Endothelial cell of umbilical vein (primary cell): Measurements from ENCODE around the gene NCS1. TPM values are rescaled to one million over a fixed set of nuclear protein-coding genes. Genes with fewer than 3 reads are reported as not detected.

ENCODE experiments used
- BruUV-seq: library from RNA; stranded (reverse); fragments of 400-500 nt; replicated peaks from 2 replicates; lab custom pipeline; 2021; lab: Mats Ljungman, UMichigan
- CTCF ChIA-PET: fragments of 300-600, 350-600 bp; sonication (Branson Sonifier 250); formaldehyde crosslinking; loops from one replicate; lab custom pipeline; 2021; ENCODE audit warnings: antibody characterized with exemption, inconsistent platforms; lab: Charles Lee
- POLR2A ChIA-PET: fragments of 300-600, 350-600 bp; sonication (Branson Sonifier 250); formaldehyde crosslinking; loops from one replicate; lab custom pipeline; 2021; ENCODE audit warnings: antibody characterized with exemption, inconsistent platforms; lab: Charles Lee
- DNase-seq: peaks from one replicate; pipeline ENCODE4 v3.0.0-alpha.2; 2011; ENCODE audit warnings: low read depth, low spot score
- FAIRE-seq: peaks from 2 replicates; lab custom pipeline; 2011; peaks lifted over from hg19 to GRCh38; lab: Jason Lieb, UNC
- H2AFZ ChIP-seq: 2 replicates; pipeline ENCODE4 v1.6.0; 2012; ENCODE audit warnings: low read depth, low read length, control low read depth, inconsistent platforms
- H3K27ac ChIP-seq: 2 replicates; pipeline ENCODE4 v1.5.1; 2011; ENCODE audit warnings: low read depth, mild to moderate bottlenecking, control low read depth, low read length, moderate library complexity; ENCODE audit not compliant: insufficient read depth
- H3K27me3 ChIP-seq, 2 experiments: 2 replicates each; pipeline versions ENCODE4 v1.6.0 to v1.6.1; 2011; ENCODE audit warnings: low read length in 2 of 2, mixed read lengths in 1 of 2; ENCODE audit not compliant: control insufficient read depth in 2 of 2, insufficient read depth in 2 of 2
- H3K36me3 ChIP-seq, 2 experiments: 2 replicates in 1 of 2; 3 replicates in 1 of 2; pipeline ENCODE4 v1.5.1; 2011; ENCODE audit warnings: low read length in 2 of 2, mild to moderate bottlenecking in 1 of 2, moderate library complexity in 1 of 2; ENCODE audit not compliant: control insufficient read depth in 2 of 2, insufficient read depth in 2 of 2; ENCODE audit errors: extremely low read depth in 1 of 2
- H3K4me1 ChIP-seq: 3 replicates; pipeline ENCODE4 v1.5.1; 2011; ENCODE audit warnings: mild to moderate bottlenecking, low read length; ENCODE audit not compliant: control insufficient read depth, insufficient read depth; ENCODE audit errors: extremely low read depth
- H3K4me2 ChIP-seq: 2 replicates; pipeline ENCODE4 v1.6.1; 2011; ENCODE audit warnings: low read length, control low read depth, mixed read lengths; ENCODE audit not compliant: insufficient read depth
- H3K4me3 ChIP-seq, 3 experiments: fragments of 200-600 bp in 1 of 3; sonication (generic), shearing (Covaris generic) in 1 of 3; replicated peaks in 1 of 3; 2 replicates each; pipeline ENCODE4 v1.5.1; 2011 to 2016; ENCODE audit warnings: control low read depth in 3 of 3, low read length in 3 of 3, mild to moderate bottlenecking in 2 of 3, inconsistent platforms in 1 of 3, low read depth in 1 of 3, moderate library complexity in 1 of 3; ENCODE audit not compliant: insufficient read depth in 1 of 3
- H3K79me2 ChIP-seq: 2 replicates; pipeline ENCODE4 v1.6.0; 2012; ENCODE audit warnings: low read length, inconsistent platforms; ENCODE audit not compliant: control insufficient read depth, insufficient read depth
- H3K9ac ChIP-seq: replicated peaks from 2 replicates; pipeline ENCODE3; 2011; ENCODE audit warnings: low read length, control low read depth; ENCODE audit not compliant: insufficient read depth; ENCODE audit errors: extremely low read depth
- H3K9me1 ChIP-seq: replicated peaks from 3 replicates; pipeline ENCODE4 v1.6.0; 2011; ENCODE audit warnings: mild to moderate bottlenecking, low read length; ENCODE audit not compliant: control insufficient read depth, insufficient read depth; ENCODE audit errors: extremely low read depth
- H3K9me3 ChIP-seq: replicated peaks from 2 replicates; pipeline ENCODE4 v1.5.1; 2012; ENCODE audit warnings: low read length, inconsistent platforms; ENCODE audit not compliant: control insufficient read depth, insufficient read depth
- H4K20me1 ChIP-seq: replicated peaks from 2 replicates; pipeline ENCODE3; 2011; ENCODE audit warnings: mild to moderate bottlenecking, low read length; ENCODE audit not compliant: control insufficient read depth, insufficient read depth; ENCODE audit errors: extremely low read depth
- CTCF ChIP-seq, 2 donors: IDR thresholded peaks; 1 replicate in 1 of 2; 2 replicates in 1 of 2; pipeline ENCODE4 v1.5.1; 2011; ENCODE audit warnings: low read length in 2 of 2, mild to moderate bottlenecking in 2 of 2, moderate library complexity in 2 of 2, control low read depth in 1 of 2, inconsistent platforms in 1 of 2, low read depth in 1 of 2; ENCODE audit not compliant: insufficient read depth in 1 of 2; ENCODE audit errors: extremely low read depth in 1 of 2
- EZH2 ChIP-seq: IDR thresholded peaks from 2 replicates; pipeline ENCODE4 v1.6.1; 2012; ENCODE audit warnings: borderline replicate concordance, low read depth, mild to moderate bottlenecking, moderate library complexity, low read length, inconsistent platforms; ENCODE audit not compliant: severe bottlenecking
- FOS ChIP-seq: IDR thresholded peaks from 2 replicates; pipeline ENCODE4 v1.6.1; 2011; ENCODE audit warnings: mild to moderate bottlenecking, low read length, moderate library complexity, borderline replicate concordance; ENCODE audit not compliant: insufficient read depth
- GATA2 ChIP-seq: IDR thresholded peaks from 2 replicates; pipeline ENCODE4 v1.7.0; 2011; ENCODE audit warnings: low read depth, mild to moderate bottlenecking, moderate library complexity, mixed read lengths, low read length; ENCODE audit not compliant: insufficient read length, insufficient read depth
- JUN ChIP-seq: IDR thresholded peaks from 2 replicates; pipeline ENCODE4 v1.6.1; 2011; ENCODE audit warnings: borderline replicate concordance, low read depth; ENCODE audit not compliant: insufficient read length, insufficient read depth
- MAX ChIP-seq: IDR thresholded peaks from 2 replicates; pipeline ENCODE4 v1.6.1; 2011; ENCODE audit not compliant: insufficient read depth, insufficient read length
- MYC ChIP-seq: IDR thresholded peaks from one replicate; pipeline ENCODE4 v1.6.1; 2011; ENCODE audit warnings: mild to moderate bottlenecking, low read depth, low read length
- POLR2A ChIP-seq: IDR thresholded peaks from 2 replicates; pipeline ENCODE4 v1.6.1; 2012; ENCODE audit warnings: low read depth, mild to moderate bottlenecking, control low read depth, low read length
- POLR2AphosphoS5 ChIP-seq: IDR thresholded peaks from 2 replicates; pipeline ENCODE4 v1.6.1; 2012; ENCODE audit warnings: low read depth, mild to moderate bottlenecking, control low read depth, low read length, moderate library complexity; ENCODE audit not compliant: insufficient read depth
- dilution Hi-C: fragments of 300-500 bp; cut with MboI; formaldehyde crosslinking; loops from one replicate; pipeline ENCODE4 v1.15.0; 2019; ENCODE audit warnings: low sequenced_read_pairs; ENCODE audit not compliant: extremely low pct_ligation_motif_present
- intact Hi-C: fragments of 100-400 bp; cut with micrococcal nuclease; formaldehyde crosslinking; loops from one replicate; pipeline ENCODE4 v1.10.0; 2022
- polyA plus RNA-seq, 4 experiments: library from polyadenylated mRNA; depleted of rRNA in 3 of 4; stranded (reverse) in 3 of 4; unstranded in 1 of 4; fragments of >200 nt; gene quantifications; 2 replicates each; pipeline versions ENCODE4 v1.2.1 to v1.2.3, GENCODE V29; 2011 to 2012; ENCODE audit warnings: missing spikeins in 1 of 4
- total RNA-seq: library from RNA; stranded (reverse); gene quantifications from 2 replicates; pipeline ENCODE4 v1.2.3, GENCODE V29; 2021

Gene NCS1
- total and polyA plus RNA-seq, 2 donors (not counting 3 experiments of a cell fraction or from before 2014, with no cell fraction given), result 53.6 to 77.4 TPM

GRCh38 chr9:130197888-130198287 is 25.7 kb downstream of the NCS1 start:
- Histone ChIP-seq H3K36me3 (no peaks in the 10 kb centered on the region), H3K4me3 (no peak overlapping the region), H3K79me2 (peaks cover 31% of the 10 kb centered on the region), H3K4me1 (peaks cover 3% of the 10 kb centered on the region), H2AFZ (no peak overlapping the region), H3K9ac (no peak overlapping the region), H4K20me1 (no peaks in the 10 kb centered on the region), H3K27ac (no peak overlapping the region), H3K9me1 (no peaks in the 10 kb centered on the region), H3K4me2 (no peak overlapping the region), H3K27me3 (no peaks in the 10 kb centered on the region), H3K9me3 (no peaks in the 10 kb centered on the region)
- DNase-seq (no peak), FAIRE-seq (no peak)
- ChIA-PET CTCF (no interaction called here), POLR2A (no interaction called here)
- no TSS peak for BruUV-seq
- dilution Hi-C loops (no loop called here), intact Hi-C loops (no loop called here)
- TF ChIP-seq JUN (no peak), GATA2 (no peak), EZH2 (no peak), POLR2A (no peak), FOS (no peak), POLR2AphosphoS5 (no peak), MAX (no peak), CTCF (IDR thresholded peaks at IDR 0.05; ENCODE audit: extremely low read depth in 1 of 2, insufficient read depth in 1 of 2, low read depth in 1 of 2, low read length in 2 of 2) (no peak), MYC (no peak)
